Measurements from ENCODE around the gene EGFL6.
"Not testable (repeated sequence)": the region's sequence is repeated elsewhere in the genome, so short reads cannot be mapped to it uniquely, and the experiment has no call there.

Gene EGFL6

DNA sequence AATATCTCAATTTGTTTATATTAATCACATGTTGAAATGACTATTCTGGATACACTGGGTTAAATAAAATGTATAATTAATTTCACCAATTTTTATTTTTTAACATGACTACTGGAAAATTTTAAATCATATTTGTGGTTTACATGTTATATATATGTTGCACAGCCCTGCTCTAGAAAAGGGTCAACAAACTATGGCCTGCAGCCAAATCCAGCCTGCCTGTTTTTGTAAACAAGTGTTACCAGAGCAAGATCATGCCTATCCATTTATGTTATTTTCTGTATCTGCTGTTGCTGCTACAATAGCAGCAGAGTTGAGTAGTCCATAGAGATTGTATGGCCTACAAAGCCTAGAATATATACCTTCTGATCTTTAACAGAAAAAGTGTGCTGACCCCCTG is 84.7 kb downstream of the EGFL6 start:
- no peak for DNase-seq

DNA sequence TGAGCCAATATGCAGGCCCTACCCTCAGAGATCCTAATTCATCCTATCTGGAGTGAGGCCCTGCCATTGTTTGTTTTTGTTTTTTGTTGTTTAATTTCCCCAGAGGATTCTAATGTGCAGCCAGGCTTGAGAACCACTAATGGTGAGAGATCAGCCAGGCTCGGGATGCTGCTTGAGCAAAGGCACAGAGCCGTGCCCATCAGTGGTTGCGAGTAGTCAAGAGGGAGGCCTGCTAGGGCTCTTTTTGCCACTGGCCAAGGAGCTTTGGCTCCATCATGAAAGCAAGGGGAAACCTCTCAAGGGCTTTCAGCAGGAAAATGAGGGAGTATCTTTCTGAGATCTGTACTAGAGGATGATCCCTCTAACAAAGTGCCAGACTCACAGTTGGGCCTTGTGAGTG is 86.3 kb downstream of the EGFL6 start:
- DNase-seq = no peak

DNA sequence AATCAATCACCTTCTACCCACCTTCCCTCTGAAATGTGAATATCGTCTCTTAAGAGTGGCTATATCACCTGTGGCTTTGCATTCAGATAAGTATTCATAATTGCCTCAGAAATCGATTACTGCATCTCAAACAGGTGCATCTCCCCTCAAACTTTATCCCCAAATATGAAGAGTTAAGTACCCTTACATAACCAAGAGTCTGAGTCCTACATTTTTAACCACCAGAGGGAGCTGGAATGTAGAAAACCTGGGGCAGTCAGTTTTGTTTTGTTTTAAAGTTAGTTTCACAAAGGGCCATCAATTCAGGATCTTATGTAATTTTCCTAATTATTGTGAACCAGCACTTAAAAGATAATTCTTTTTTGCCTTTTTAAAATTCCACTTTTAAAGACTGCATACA is 89.2 kb downstream of the EGFL6 start:
- peak; percentile 21 to 42 for DNase-seq

DNA sequence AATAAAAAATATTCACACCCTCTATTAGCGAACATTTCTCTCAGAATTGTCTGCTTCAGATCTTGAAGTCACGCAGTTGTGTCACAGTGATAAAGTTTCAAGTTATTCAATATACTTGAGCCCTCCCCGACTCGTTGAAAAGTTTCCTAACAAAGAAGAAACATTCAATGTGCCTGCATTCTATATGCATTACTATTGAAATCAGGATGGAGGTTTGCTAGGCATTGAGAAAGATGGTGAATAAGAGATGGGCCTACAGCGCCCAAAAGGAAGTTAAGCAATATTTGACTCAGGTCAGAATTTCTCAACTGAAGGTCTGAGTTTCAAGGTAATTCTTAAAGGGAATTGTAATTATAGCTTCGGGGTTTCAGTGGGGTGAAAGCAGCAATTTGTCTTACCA is 89.7 kb downstream of the EGFL6 start:
- DNase-seq = no peak

DNA sequence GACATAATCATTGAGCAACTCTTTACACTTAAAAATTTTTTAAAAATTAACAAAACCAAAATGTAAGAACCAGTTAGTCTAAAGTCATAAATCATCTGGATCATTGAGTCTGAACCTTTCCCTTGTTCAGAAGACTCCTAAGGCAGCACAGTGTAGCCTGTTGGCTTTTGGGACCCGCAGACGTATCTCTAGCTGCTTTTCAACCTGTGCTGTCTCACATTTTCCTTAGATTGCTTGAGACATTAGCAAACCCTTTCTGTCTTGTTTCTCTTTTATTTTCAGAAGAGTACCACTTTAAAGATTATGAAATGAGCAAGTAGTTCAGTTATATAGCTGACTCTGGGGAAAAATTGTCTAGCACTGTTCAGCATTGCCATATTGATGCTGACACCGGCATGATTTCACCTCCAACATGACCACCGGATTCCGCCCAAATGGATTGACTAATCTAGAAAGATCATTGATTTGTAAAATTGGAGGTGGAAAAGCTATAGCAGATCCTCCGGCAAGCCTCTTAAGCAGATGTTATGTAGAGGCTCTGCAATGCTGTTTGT is 92.4 kb downstream of the EGFL6 start:
- no peak for DNase-seq

DNA sequence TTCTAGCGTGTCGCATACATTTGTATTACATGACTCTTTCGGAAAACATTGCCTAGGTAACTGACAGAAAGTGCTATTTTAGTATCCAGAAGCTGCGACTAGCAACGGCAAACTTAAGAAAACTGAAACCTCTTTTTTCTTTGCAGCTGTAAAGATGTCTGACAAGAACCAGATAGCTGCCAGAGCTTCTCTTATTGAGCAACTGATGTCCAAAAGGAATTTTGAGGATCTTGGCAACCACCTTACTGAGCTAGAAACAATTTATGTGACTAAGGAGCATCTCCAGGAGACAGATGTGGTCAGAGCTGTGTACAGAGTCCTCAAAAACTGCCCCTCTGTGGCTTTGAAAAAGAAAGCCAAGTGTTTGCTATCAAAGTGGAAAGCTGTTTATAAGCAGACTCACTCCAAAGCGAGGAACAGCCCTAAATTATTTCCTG is 93.0 kb downstream of the EGFL6 start:
- no peak for DNase-seq

DNA sequence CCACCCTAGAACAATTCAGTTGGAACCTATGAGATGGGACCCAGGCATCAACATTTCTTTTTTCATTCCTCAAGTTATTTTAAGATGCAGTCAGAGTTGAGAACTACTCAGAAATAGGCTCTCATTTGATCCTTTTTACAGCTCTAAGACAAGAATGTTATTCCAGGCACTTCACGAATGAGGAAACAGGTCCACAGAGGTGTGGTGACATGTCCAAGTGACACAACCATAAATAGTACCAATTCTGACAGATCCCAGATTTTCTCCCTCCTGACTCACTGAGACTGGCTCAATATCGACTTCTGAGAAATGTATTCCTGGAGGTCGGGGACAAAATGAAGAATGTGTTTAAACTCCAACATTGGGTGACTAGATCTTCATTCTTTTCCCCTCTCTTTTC is 94.6 kb downstream of the EGFL6 start:
- DNase-seq = no peak

DNA sequence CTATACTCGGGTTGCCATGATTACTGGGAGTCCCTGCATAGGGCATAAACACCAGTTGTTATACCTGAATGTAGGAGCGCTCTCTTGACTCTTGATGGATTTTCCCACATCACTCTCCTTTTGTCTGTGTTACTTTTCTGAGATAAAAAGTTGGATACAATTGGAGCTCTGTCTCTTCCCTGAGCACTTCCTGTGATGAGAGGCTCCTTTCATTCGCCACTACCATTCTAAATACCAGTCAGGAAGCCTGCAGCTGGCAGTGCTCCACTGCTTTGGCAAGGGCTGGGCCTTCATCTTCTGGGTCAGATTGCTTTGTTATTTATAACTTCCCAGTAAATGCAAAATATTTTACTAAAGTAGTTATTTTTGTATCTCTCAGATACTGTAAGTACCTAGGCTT is 97.4 kb downstream of the EGFL6 start:
- DNase-seq = no peak

DNA sequence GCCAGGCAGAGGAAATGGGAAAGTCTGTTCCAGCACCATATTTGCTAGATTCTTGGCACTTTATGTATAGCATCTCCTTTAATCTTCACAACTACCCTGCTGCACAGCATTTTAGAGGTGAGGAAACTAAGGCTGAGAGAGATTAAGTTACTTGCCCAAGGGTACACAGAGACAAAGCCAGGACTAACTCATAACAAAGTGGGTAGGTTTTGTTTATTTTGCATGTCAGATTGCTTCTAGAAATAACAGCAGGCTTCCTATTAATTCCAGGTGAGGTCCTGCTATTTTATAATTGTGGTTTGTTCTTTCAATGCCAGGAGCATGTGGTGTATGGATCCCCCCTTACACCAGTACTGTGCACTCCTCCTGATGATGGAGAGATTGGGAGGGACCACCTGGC is 98.5 kb downstream of the EGFL6 start:
- DNase-seq = no peak

DNA sequence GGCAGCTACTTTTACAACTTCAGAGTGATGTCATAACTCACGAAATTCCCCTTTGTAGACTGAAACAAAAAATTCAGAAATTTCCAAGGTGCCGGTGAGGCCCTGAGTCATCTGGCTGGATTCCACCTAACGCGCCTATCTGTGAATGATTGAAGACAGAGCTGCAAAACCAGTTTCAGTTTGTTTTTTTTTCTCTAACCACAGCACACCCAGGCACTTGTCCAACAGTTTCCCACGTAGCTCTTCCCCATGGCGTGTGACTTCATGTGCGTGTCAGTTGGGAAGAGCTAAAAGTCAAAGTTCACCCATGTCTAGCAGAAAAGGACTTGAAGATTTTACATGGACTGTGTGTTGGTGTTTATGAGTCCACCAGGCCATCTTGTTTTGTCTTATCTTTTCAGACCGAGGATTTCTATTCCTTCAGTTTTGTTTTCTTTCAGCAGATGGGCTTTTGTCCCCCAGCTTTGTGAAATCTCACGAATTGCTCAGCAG is 99.9 kb downstream of the EGFL6 start:
- no peak for DNase-seq

DNA sequence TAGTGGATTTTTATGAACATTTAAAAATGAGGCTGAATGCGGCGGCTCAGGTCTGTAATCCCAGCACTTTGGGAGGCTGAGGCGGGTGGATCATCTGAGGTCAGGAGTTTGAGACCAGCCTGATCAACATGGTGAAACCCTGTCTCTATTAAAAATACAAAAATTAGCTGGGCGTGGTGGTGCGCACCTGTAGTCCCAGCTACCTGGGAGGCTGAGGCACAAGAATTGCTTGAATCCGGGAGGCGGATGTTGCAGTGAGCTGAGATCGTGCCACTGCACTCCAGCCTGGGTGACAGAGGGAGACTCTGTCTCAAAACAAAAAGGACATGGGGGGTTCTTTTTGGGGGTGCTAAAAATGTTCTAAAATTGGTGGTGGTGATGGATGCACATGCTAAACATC is 100.4 kb downstream of the EGFL6 start:
- not testable (repeated sequence) for DNase-seq

DNA sequence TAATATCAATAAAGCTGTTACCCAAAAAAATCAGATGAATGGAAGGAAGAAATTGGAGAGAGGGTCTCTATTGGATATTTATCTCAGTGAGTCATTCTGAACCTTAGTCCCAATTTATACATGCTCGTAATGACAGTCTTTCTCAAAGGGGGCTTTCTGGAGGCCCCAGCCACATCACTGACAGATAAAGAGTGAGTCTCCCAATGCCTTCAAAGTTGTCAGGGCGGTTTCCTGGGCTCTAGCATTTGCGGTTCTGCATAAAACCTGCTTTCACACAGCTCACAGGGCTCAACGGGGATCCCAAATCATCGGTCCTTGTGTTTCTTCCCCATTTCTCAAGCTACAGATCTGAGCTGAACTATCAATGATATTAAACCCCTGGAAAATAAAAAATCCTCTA is 100.8 kb downstream of the EGFL6 start:
- DNase-seq = no peak

DNA sequence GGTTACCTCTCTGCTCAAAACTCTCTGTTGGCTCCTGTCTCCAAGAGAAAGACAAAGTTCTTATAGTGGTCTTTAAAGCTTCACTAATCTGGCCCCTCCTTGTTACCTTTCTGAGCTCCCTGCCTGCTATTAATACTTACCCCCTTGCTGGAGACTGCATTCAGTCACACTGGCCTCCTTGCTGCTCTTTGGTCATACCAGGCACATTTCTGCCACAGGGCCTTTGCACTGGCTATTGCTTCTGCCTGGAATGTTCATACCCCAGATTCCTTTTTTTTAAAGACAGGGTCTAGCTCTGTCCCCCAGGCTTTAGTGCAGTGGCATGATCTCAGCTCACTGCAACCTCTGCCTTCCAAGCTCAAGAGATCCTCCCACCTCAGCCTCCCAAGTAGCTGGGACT is 103.6 kb downstream of the EGFL6 start:
- DNase-seq = no peak

DNA sequence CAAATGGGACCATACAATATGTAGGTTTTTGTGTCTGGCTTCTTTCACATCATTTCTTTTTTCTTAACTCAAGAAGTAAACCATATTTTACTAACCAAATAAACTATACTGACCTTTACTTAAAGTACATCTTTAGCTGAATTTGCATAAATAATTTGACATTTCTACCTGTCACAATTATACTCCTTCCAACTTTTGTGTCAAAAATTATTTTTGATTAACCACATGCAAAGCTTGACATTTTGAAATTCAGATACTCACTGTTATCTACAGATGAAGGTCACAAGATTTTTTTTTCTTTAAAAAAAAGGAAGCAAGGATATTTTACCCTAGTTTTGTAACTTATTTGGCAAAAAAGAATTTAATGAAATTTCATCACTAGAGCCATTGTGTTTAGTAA is 107.5 kb downstream of the EGFL6 start:
- no peak for DNase-seq

DNA sequence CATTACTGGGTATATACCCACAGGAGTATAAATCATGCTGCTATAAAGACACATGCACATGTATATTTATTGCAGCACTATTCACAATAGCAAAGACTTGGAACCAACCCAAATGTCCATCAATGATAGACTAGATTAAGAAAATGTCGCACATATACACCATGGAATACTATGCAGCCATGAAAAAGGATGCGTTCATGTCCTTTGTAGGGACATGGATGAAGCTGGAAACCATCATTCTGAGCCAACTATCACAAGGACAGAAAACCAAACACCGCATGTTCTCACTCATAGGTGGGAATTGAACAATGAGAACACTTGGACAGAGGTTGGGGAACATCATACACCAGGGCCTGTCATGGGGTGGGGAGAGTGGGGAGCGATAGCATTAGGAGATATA is 110.3 kb downstream of the EGFL6 start:
- not testable (repeated sequence) for DNase-seq

DNA sequence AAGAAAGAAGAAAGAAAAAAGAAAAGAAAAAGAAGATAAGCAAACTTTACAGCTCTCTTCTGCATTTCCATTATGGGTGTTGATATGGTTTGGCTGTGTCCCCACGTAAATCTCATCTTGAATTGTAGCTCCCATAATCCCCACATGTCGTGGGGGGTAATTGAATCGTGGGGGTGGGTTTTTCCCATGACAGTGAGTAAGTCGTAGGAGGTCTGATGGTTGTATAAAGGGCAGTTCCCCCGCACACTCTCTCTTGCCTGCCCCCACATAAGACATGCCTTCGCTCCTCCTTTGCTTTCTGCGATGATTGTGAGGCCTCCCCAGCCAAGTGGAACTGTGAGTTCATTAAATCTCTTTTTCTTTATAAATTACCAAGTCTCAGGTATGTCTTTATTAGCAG is 112.2 kb downstream of the EGFL6 start:
- DNase-seq = no peak
